PC-9 (cell line): ENCODE results near the gene MRPL49.

Experiments used
- CTCF ChIP-seq: fragments of 200-600 bp; sonication (generic); conservative IDR thresholded peaks from 2 replicates; pipeline ENCODE4 v1.6.1; 2017; ENCODE audit warnings: mixed run types, antibody characterized with exemption, mild to moderate bottlenecking, moderate library complexity
- EZH2 ChIP-seq: fragments of 200-600 bp; sonication (generic); IDR thresholded peaks from 2 replicates; pipeline ENCODE4 v1.8.0; 2017; ENCODE audit warnings: antibody characterized with exemption, low read depth

GRCh38 chr11:65090628-65091027 is 31.5 kb upstream of the MRPL49 start:
- no peak for TF ChIP-seq CTCF
- no peak for TF ChIP-seq EZH2
